Right ventricle myocardium inferior (tissue), 1 donor: Measurements from ENCODE around the gene TMPRSS5. TPM values are rescaled to one million over a fixed set of nuclear protein-coding genes. Genes with fewer than 3 reads are reported as not detected.
"Not testable (repeated sequence)": the region's sequence is repeated elsewhere in the genome, so short reads cannot be mapped to it uniquely, and the experiment has no call there.

Experiments
- ATAC-seq: fragments of 200-7000 bp; cut with Tn5 transposase; one replicate; pipeline ENCODE4 v1.9.1; 2020; ENCODE audit warnings: mild to moderate bottlenecking, moderate library complexity
- DNase-seq: peaks from one replicate; pipeline ENCODE4 v3.0.0; 2021; ENCODE audit errors: missing footprints
- intact Hi-C: fragments of 100-400 bp; cut with DNase I; formaldehyde crosslinking; loops from one replicate; pipeline ENCODE4 v1.11.0; 2022
- long read RNA-seq: library from polyadenylated mRNA; unstranded; transcript quantifications from one replicate; pipeline ENCODE4 v2.0.0, GENCODE V29; 2021
- total RNA-seq: library from RNA; stranded (reverse); fragmentation: NEBNext Ultra II Directional; extraction: Animal tissue kit (Norgen Biotek cat#: 25700); gene quantifications from one replicate; pipeline ENCODE4 v1.2.1, GENCODE V29; 2021
- donor health status: DM: no; HTN: yes; CAD: no; lungs with severe emphysema.

Gene TMPRSS5
- total RNA-seq: 0.38 TPM
- long read RNA-seq: 0 reads

GRCh38 chr11:113705871-113706655 is at the start of gene TMPRSS5:
Gene TMPRSS5 (minus strand): TSS chr11:113706308. CDS start chr11:113706224, 84 bp downstream.
- intact Hi-C loops: no loop called here
- no peak for ATAC-seq

GRCh38 chr11:113752932-113753331 is 46.8 kb upstream of the TMPRSS5 start:
- intact Hi-C loops: no loop called here
- DNase-seq (no peak), ATAC-seq (no peak)

More at GRCh38 chr11:113705871-113706655, at the start of gene TMPRSS5:
- DNase-seq: no peak

GRCh38 chr11:113736323-113736722 is 30.2 kb upstream of the TMPRSS5 start:
- DNase-seq: no peak
- intact Hi-C loops: no loop called here
- no peak for ATAC-seq

DNA sequence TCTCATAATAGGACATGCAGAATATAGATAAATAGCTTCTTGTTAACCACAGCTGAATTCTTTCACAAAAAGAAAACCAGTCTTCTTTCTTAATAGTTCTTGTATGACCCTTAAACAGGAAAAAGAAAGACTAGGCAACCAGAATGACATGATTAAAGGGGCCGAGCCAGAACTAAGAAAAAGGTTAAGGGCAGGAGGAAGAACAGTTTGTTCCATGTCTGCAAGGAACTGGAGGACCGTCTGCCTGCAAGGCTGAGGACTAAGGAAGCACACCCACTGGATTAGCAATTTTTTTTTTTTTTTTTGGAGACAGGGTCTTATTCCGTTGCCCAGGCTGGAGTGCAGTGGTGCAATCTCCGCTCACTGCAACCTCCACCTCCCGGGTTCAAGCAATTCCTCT is 26.0 kb upstream of the TMPRSS5 start:
- DNase-seq: no peak
- ATAC-seq: no peak
- intact Hi-C loops: no loop called here

DNA sequence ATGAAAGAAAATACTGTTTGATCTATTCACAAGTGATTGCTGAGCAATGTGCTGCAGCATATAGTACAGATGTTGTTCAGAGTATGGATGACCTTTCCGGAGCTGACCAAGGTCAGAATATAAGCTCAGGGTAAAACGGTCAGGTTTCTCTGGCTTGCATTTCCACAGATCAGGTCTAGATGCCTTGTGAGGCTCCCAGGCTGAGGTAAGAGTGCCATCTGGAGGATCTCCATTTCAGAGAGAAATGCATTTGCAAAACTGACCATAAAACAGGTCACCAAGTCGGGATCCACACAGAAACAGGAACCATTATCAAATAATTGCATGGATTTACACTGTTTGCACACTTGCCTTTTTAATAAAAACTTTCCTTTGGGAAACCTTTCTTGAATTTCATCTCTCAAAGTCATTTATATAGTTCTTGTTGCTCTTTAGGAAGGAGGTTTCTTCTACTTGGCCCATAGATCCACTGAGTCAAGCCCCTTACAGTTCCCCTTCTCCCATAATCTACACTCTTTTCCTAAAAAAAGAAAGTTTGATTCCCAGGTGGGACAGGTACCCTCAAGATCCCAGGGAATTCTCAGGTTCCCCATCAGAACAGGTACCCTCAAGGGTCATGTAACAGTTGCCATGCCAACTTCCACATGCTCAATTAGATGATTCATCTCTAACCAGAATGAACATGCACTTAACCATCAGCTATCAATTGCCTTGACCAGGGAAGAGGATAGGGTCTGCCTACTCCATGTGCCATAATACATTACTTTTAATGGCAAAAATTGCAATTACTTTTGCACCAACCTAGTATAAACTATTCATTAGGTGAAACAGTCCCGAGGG is 25.0 kb upstream of the TMPRSS5 start:
- ATAC-seq (peak; percentile 42), DNase-seq (no peak)
- intact Hi-C loops: loop anchor here (1.0 kb wide), 2 partner anchors 199 to 426 kb away; no protein-coding TSS in a partner anchor

- no peak for DNase-seq
- ATAC-seq: no peak
- intact Hi-C loops: no loop called here
Measured at GRCh38 chr11:113729456-113729855, 23.3 kb upstream of the TMPRSS5 start.

DNA sequence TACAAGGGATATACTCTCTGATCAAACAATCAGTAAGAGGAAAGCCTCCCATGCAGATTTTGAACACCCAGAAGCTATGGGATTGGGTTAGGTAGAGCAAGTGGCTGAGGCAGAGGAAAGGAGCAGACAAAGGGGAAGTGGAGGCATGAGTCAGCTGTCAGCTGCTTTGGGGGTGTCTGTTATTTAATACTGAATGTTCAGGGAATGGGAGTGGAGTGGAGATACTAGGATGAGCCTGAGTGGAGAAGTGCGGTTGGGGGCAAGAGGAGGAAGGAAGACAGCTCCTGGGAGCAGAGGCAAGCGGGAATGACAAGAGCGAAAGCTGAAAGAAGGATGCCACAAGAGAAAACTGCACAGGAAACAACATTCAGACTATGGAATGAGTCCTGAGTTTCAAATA is 22.7 kb upstream of the TMPRSS5 start:
- no peak for DNase-seq
- ATAC-seq: no peak
- intact Hi-C loops: no loop called here

GRCh38 chr11:113725913-113726312 is 19.8 kb upstream of the TMPRSS5 start:
- no peak for ATAC-seq

GRCh38 chr11:113725407-113725806 is 19.3 kb upstream of the TMPRSS5 start:
- no peak for DNase-seq
- no peak for ATAC-seq
- intact Hi-C loops: no loop called here

More at GRCh38 chr11:113725913-113726312, 19.8 kb upstream of the TMPRSS5 start:
- no peak for DNase-seq
- intact Hi-C loops: no loop called here

DNA sequence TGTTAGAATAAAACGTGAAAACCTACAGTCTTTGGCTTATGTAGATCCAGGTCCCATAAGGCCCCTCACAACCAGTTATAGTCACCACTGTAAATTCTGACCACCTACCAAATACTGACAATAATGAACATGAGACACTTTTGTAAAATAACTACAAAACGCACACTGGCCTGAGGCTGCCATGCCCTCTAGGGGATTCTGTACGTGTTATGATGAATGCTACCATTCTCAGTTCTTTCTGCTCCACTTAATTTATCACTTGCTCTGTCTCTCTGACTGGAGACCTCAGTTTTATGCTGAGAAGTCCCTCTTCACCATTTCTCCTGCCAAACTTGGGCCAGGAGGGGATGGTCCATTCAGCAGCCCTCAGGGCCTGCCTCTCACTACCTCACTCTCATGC is 18.7 kb upstream of the TMPRSS5 start:
- DNase-seq (no peak), ATAC-seq (no peak)
- intact Hi-C loops: no loop called here

GRCh38 chr11:113723787-113724186 is 17.7 kb upstream of the TMPRSS5 start:
- ATAC-seq: no peak
- intact Hi-C loops: no loop called here
- DNase-seq: no peak

DNA sequence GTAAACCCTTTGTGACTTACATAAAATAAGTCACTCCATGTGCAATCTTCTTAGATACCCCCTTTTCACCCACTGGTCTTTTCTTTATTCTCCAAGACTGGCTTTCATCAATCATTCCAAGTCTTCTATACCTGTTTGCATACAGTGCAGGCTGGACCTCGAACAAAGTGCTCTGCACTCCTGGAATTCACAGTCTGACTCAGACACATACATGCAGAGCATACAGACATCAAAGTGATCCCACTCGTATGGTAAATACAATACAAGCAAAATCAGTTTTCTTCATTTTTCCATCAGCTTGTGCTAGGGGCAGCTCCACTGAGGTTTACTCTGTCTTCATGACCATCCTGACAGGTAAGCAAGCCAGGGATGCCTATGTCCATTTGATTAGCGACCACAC is 16.8 kb upstream of the TMPRSS5 start:
- ATAC-seq (no peak), DNase-seq (no peak)
- intact Hi-C loops: no loop called here

GRCh38 chr11:113722221-113722620 is 16.1 kb upstream of the TMPRSS5 start:
- ATAC-seq (peak; percentile 58), DNase-seq (no peak)
- intact Hi-C loops: no loop called here

- intact Hi-C loops: no loop called here
- DNase-seq (no peak), ATAC-seq (peak; percentile 68)
Measured at GRCh38 chr11:113721462-113722066, 15.5 kb upstream of the TMPRSS5 start.

GRCh38 chr11:113720478-113720877 is 14.4 kb upstream of the TMPRSS5 start:
- intact Hi-C loops, DNase-seq, ATAC-seq: not testable (repeated sequence)

DNA sequence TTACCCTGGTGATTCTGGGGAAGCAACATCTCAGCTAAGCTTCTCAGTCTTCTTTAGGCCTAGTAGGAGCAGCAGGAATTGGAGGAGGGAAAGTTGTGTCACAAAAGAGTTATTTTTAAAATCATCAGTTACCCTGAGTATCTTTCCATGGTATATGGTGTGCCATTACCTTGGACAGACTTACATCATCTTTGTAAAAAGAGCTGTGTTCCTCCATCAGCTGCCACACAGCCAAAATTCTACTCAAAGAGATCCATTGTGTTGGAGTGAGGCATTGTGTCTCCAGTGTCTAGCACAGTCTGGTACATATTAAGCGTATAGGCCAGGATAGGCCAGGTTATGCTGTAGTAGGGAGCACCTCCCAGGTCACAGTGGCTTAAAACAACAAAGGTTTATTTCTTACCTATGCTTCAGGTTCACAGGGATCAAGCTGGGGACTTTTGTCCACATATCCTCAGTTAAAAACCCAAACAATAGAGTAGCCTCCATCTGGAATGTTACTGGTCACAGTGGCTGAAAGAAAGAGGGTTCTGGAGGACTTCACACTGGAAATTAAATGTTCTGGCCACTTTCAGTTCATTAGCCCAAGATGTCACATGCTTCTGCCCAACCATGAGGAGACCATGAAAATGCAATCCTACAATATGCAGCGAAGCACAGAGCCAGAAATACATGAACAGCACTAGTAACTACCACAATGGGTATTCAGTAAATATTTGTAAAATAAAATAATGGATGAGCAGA is 9.9 kb upstream of the TMPRSS5 start:
- peak; percentile 48 for ATAC-seq
- intact Hi-C loops: no loop called here
- no peak for DNase-seq

GRCh38 chr11:113715273-113715672 is 9.2 kb upstream of the TMPRSS5 start:
- no peak for ATAC-seq
- no peak for DNase-seq
- intact Hi-C loops: no loop called here

DNA sequence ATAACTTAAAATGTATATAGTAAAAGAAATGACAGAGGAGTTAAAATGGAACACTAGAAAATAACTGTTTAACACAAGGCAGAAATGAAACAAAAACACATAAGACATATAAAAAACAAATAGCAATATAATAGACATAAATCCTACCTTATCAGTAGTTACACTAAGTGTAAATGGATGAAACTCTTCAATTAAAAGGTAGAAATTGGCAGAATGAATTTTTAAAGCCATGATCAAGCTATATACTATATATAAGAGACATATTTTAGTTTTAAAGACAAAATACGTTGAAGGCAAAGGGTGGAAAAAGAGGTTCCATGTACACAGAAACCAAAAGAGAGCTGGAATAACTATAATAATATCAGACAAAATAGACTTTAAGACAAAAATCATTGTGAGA is 4.9 kb upstream of the TMPRSS5 start:
- intact Hi-C loops: no loop called here
- ATAC-seq: no peak

GRCh38 chr11:113703551-113703950 is 2.6 kb downstream of the TMPRSS5 start:
- DNase-seq, ATAC-seq, intact Hi-C loops: not testable (repeated sequence)

More for the DNA sequence above, 4.9 kb upstream of the TMPRSS5 start:
- DNase-seq: no peak
